HepG2 (cell line): Measurements from ENCODE around the gene MAP2K5. TPM values are rescaled to one million over a fixed set of nuclear protein-coding genes. Genes with fewer than 3 reads are reported as not detected.
A peak's percentile ranks its signal among the peaks of the same experiment; 100 is the strongest.

Experiments
- ATAD3A ChIP-seq: sonication (generic); formaldehyde crosslinking; IDR thresholded peaks from 2 replicates; pipeline ENCODE4 v1.4.0; 2020; ENCODE audit warnings: missing genetic modification reagents
- GATAD1 ChIP-seq: IDR thresholded peaks from 2 replicates; pipeline ENCODE4 v1.6.1; 2016; ENCODE audit warnings: missing genetic modification reagents, missing compliant biosample characterization
- HES4 ChIP-seq: sonication (generic); formaldehyde crosslinking; IDR thresholded peaks from 2 replicates; pipeline ENCODE4 v1.9.0; 2021; ENCODE audit warnings: mild to moderate bottlenecking, missing genetic modification reagents, borderline replicate concordance
- MBD4 ChIP-seq: IDR thresholded peaks from 2 replicates; pipeline ENCODE4 v1.6.1; 2012; ENCODE audit warnings: low read length, inconsistent platforms, borderline replicate concordance
- NFAT5 ChIP-seq: sonication (generic); formaldehyde crosslinking; IDR thresholded peaks from 2 replicates; pipeline ENCODE4 v1.4.0; 2020; ENCODE audit warnings: missing genetic modification reagents
- PTBP1 ChIP-seq: fragments of 200-400 bp; formaldehyde crosslinking; IDR thresholded peaks from 2 replicates; pipeline ENCODE4 v1.6.1; 2018; ENCODE audit warnings: low read length, low read depth; ENCODE audit not compliant: poor library complexity, severe bottlenecking
- RFXAP ChIP-seq: sonication (generic); formaldehyde crosslinking; IDR thresholded peaks from 2 replicates; pipeline ENCODE4 v1.4.0; 2020; ENCODE audit warnings: missing genetic modification reagents, borderline replicate concordance
- SIX1 ChIP-seq: sonication (generic); formaldehyde crosslinking; IDR thresholded peaks from 2 replicates; pipeline ENCODE4 v1.4.0; 2020; ENCODE audit warnings: missing genetic modification reagents, borderline replicate concordance
- XBP1 ChIP-seq: sonication (generic); formaldehyde crosslinking; IDR thresholded peaks from 2 replicates; pipeline ENCODE4 v1.5.0; 2020; ENCODE audit warnings: missing genetic modification reagents
- ZHX1 ChIP-seq: sonication (generic); formaldehyde crosslinking; IDR thresholded peaks from 2 replicates; pipeline ENCODE4 v1.8.1; 2022; ENCODE audit warnings: low read depth, mild to moderate bottlenecking, missing genetic modification reagents
- ZZZ3 ChIP-seq: sonication (generic); formaldehyde crosslinking; IDR thresholded peaks from 2 replicates; pipeline ENCODE4 v1.4.0; 2020; ENCODE audit warnings: missing genetic modification reagents, mild to moderate bottlenecking, borderline replicate concordance
- polyA plus RNA-seq, 8 experiments: library from polyadenylated mRNA; depleted of rRNA in 3 of 8; stranded (reverse) in 7 of 8; unstranded in 1 of 8; fragments of >200 nt; fragmentation: Illumina TruSeq in 4 of 8; extraction: Trizol in 4 of 8; gene quantifications; 2 replicates each; pipeline versions ENCODE4 v1.2.1 to v1.2.3, GENCODE V29; 2011 to 2016; ENCODE audit warnings: low read depth in 4 of 8, missing spikeins in 1 of 8, mixed read lengths in 1 of 8; ENCODE audit not compliant: insufficient read depth in 1 of 8
- total RNA-seq, 5 experiments: library from RNA; depleted of rRNA; stranded (reverse); fragments of >200 nt; fragmentation: Illumina TruSeq; extraction: Trizol; gene quantifications; 2 replicates each; pipeline ENCODE4 v1.2.3, GENCODE V29; 2016; ENCODE audit warnings: low read depth in 1 of 5
- TF ChIP-seq, protein P1 (sequence below): sonication (generic); formaldehyde crosslinking; IDR thresholded peaks from 2 replicates; pipeline ENCODE4 v1.4.0; 2020; ENCODE audit warnings: missing genetic modification reagents, borderline replicate concordance
- TF ChIP-seq, protein P2 (sequence below): sonication (generic); formaldehyde crosslinking; IDR thresholded peaks from 2 replicates; pipeline ENCODE4 v1.5.1; 2020; ENCODE audit warnings: missing genetic modification reagents, mild to moderate bottlenecking, borderline replicate concordance

The MAP2K5 gene
- total and polyA plus RNA-seq, 2 of the 13 experiments (the other 11 are each of a cell fraction or from before 2014, with no cell fraction given): 4.0 to 4.3 TPM

- TF ChIP-seq, protein P1, sequence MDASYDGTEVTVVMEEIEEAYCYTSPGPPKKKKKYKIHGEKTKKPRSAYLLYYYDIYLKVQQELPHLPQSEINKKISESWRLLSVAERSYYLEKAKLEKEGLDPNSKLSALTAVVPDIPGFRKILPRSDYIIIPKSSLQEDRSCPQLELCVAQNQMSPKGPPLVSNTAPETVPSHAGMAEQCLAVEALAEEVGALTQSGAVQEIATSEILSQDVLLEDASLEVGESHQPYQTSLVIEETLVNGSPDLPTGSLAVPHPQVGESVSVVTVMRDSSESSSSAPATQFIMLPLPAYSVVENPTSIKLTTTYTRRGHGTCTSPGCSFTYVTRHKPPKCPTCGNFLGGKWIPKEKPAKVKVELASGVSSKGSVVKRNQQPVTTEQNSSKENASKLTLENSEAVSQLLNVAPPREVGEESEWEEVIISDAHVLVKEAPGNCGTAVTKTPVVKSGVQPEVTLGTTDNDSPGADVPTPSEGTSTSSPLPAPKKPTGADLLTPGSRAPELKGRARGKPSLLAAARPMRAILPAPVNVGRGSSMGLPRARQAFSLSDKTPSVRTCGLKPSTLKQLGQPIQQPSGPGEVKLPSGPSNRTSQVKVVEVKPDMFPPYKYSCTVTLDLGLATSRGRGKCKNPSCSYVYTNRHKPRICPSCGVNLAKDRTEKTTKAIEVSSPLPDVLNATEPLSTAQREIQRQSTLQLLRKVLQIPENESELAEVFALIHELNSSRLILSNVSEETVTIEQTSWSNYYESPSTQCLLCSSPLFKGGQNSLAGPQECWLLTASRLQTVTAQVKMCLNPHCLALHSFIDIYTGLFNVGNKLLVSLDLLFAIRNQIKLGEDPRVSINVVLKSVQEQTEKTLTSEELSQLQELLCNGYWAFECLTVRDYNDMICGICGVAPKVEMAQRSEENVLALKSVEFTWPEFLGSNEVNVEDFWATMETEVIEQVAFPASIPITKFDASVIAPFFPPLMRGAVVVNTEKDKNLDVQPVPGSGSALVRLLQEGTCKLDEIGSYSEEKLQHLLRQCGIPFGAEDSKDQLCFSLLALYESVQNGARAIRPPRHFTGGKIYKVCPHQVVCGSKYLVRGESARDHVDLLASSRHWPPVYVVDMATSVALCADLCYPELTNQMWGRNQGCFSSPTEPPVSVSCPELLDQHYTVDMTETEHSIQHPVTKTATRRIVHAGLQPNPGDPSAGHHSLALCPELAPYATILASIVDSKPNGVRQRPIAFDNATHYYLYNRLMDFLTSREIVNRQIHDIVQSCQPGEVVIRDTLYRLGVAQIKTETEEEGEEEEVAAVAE (CRISPR knock-in tag): 0 out of 2 replicates have a peak, but pooled peaks have one; percentile 52
- TF ChIP-seq RFXAP (CRISPR knock-in tag) (no peak; the same call in 1 of the 2 replicates), SIX1 (CRISPR knock-in tag) (no peak), HES4 (CRISPR knock-in tag) (0 out of 2 replicates have a peak, but pooled peaks have one; percentile 49), XBP1 (peak; percentile 76), PTBP1 (no peak), ATAD3A (CRISPR knock-in tag) (peak; percentile 93), ZHX1 (CRISPR knock-in tag) (no peak), ZZZ3 (CRISPR knock-in tag) (no peak), GATAD1 (0 out of 2 replicates have a peak, but pooled peaks have one; percentile 39), NFAT5 (CRISPR knock-in tag) (0 out of 2 replicates have a peak, but pooled peaks have one; percentile 54), MBD4 (no peak)
- TF ChIP-seq, protein P2, sequence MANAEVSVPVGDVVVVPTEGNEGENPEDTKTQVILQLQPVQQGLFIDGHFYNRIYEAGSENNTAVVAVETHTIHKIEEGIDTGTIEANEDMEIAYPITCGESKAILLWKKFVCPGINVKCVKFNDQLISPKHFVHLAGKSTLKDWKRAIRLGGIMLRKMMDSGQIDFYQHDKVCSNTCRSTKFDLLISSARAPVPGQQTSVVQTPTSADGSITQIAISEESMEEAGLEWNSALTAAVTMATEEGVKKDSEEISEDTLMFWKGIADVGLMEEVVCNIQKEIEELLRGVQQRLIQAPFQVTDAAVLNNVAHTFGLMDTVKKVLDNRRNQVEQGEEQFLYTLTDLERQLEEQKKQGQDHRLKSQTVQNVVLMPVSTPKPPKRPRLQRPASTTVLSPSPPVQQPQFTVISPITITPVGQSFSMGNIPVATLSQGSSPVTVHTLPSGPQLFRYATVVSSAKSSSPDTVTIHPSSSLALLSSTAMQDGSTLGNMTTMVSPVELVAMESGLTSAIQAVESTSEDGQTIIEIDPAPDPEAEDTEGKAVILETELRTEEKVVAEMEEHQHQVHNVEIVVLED (CRISPR knock-in tag): no peak
These were observed 278.7 kb downstream of the MAP2K5 start (continued) for GRCh38 chr15:67820992-67821783.
